ENCODE data around the gene UNC119.

GRCh38 chr17:28527859-28528258 is 24.6 kb downstream of the UNC119 start:
- TF ChIP-seq CTCF (IDR thresholded peaks at IDR 0.05) (no peak), REST (IDR thresholded peaks at IDR 0.05; ENCODE audit: insufficient read depth in 1 of 2, low read depth in 2 of 2, low read length in 1 of 2) (no peak), SIN3A (IDR thresholded peaks at IDR 0.05; ENCODE audit: borderline replicate concordance, insufficient read depth, low read depth, low read length) (no peak), POLR2AphosphoS5 (IDR thresholded peaks at IDR 0.05; ENCODE audit: low read depth, low read length) (no peak), TCF7L2 (IDR thresholded peaks at IDR 0.05; ENCODE audit: low read depth, low read length) (no peak)
